NCI-H446 treated with DMSO at 0.1 percent for 48 hours (cell line): ENCODE measurements around the gene ZDHHC11B.
"Not testable (repeated sequence)": the region's sequence is repeated elsewhere in the genome, so short reads cannot be mapped to it uniquely, and the experiment has no call there.

Experiments used
- DNase-seq: peaks from one replicate; lab custom pipeline; 2025; lab: John Stamatoyannopoulos, UW

Gene ZDHHC11B

GRCh38 chr5:685262-686171, 99.0 kb downstream of the ZDHHC11B start:
- no peak for DNase-seq

- no peak for DNase-seq
Measured at GRCh38 chr5:684751-685216, 99.7 kb downstream of the ZDHHC11B start.

GRCh38 chr5:683551-684481, 100.7 kb downstream of the ZDHHC11B start:
- DNase-seq, result no peak

GRCh38 chr5:682651-683358, 101.7 kb downstream of the ZDHHC11B start:
- not testable (repeated sequence) for DNase-seq

GRCh38 chr5:682216-682615, 102.3 kb downstream of the ZDHHC11B start:
- DNase-seq, result not testable (repeated sequence)

GRCh38 chr5:681317-682191, 103.0 kb downstream of the ZDHHC11B start:
- not testable (repeated sequence) for DNase-seq

- not testable (repeated sequence) for DNase-seq
Measured at GRCh38 chr5:680836-681235, 103.7 kb downstream of the ZDHHC11B start.

- not testable (repeated sequence) for DNase-seq
Measured at GRCh38 chr5:680118-680795, 104.3 kb downstream of the ZDHHC11B start.

- not testable (repeated sequence) for DNase-seq
Measured at GRCh38 chr5:679166-679895, 105.2 kb downstream of the ZDHHC11B start.

GRCh38 chr5:678521-678920, 106.0 kb downstream of the ZDHHC11B start:
- not testable (repeated sequence) for DNase-seq

GRCh38 chr5:677131-678101, 107.1 kb downstream of the ZDHHC11B start:
- DNase-seq, result no peak

- no peak for DNase-seq
Measured at GRCh38 chr5:676699-677076, 107.8 kb downstream of the ZDHHC11B start.

- DNase-seq, result no peak
Measured at GRCh38 chr5:675871-676698, 108.4 kb downstream of the ZDHHC11B start.

- no peak for DNase-seq
Measured at GRCh38 chr5:675111-675870, 109.2 kb downstream of the ZDHHC11B start.

- no peak for DNase-seq
Measured at GRCh38 chr5:674630-675011, 109.9 kb downstream of the ZDHHC11B start.

GRCh38 chr5:673831-674629, 110.5 kb downstream of the ZDHHC11B start:
- no peak for DNase-seq
